OCI-LY1 (cell line): Measurements from ENCODE around the gene XRN1.
"Not testable (repeated sequence)": the region's sequence is repeated elsewhere in the genome, so short reads cannot be mapped to it uniquely, and the experiment has no call there.

ENCODE experiments used
- EZH2 ChIP-seq: fragments of 200-600 bp; sonication (generic), shearing (Covaris generic); IDR thresholded peaks from 2 replicates; pipeline ENCODE4 v1.8.0; 2017; ENCODE audit warnings: borderline replicate concordance, mixed run types, mild to moderate bottlenecking, antibody characterized with exemption, low read length, moderate library complexity, mixed read lengths
- TF ChIP-seq, protein P1 (sequence below): fragments of 200-600 bp; sonication (generic), shearing (Covaris generic); IDR thresholded peaks from 2 replicates; pipeline ENCODE4 v1.5.1; 2017; ENCODE audit warnings: mild to moderate bottlenecking, antibody characterized with exemption, low read length, moderate library complexity, mixed read lengths

DNA sequence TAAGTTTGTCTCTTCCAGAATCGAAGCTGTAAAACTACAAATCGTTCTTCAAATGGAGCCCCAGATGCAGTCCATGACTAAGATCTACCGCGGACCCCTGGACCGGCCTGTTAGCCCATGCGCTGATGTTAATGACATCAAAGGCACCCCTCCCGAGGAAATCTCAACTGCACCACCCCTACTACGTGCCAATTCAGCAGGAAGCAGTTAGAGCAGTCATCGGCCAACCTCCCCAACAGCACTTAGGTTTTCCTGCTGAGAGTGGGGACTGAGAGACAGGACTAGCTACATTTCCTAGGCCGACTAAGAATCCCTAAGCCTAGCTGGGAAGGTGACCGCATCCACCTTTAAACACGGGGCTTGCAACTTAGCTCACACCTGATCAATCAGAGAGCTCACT lies 4.8 kb downstream of the XRN1 start:
- TF ChIP-seq, protein P1, sequence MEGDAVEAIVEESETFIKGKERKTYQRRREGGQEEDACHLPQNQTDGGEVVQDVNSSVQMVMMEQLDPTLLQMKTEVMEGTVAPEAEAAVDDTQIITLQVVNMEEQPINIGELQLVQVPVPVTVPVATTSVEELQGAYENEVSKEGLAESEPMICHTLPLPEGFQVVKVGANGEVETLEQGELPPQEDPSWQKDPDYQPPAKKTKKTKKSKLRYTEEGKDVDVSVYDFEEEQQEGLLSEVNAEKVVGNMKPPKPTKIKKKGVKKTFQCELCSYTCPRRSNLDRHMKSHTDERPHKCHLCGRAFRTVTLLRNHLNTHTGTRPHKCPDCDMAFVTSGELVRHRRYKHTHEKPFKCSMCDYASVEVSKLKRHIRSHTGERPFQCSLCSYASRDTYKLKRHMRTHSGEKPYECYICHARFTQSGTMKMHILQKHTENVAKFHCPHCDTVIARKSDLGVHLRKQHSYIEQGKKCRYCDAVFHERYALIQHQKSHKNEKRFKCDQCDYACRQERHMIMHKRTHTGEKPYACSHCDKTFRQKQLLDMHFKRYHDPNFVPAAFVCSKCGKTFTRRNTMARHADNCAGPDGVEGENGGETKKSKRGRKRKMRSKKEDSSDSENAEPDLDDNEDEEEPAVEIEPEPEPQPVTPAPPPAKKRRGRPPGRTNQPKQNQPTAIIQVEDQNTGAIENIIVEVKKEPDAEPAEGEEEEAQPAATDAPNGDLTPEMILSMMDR = not testable (repeated sequence)
- TF ChIP-seq EZH2 = not testable (repeated sequence)
